K562 (cell line): Measurements from ENCODE around the gene TAMALIN. TPM values are rescaled to one million over a fixed set of nuclear protein-coding genes. Genes with fewer than 3 reads are reported as not detected.

Experiments used
- ARID4B ChIP-seq: sonication (generic); formaldehyde crosslinking; IDR thresholded peaks from 2 replicates; pipeline ENCODE4 v1.8.0; 2022; ENCODE audit warnings: mild to moderate bottlenecking, missing genetic modification reagents
- ATF3 ChIP-seq, 2 experiments: fragments of 450-650 bp in 1 of 2; sonication (generic) in 1 of 2; formaldehyde crosslinking in 1 of 2; IDR thresholded peaks in 1 of 2; conservative IDR thresholded peaks in 1 of 2; 2 replicates each; pipeline versions ENCODE4 v1.6.1 to v1.8.1; 2016 to 2023; ENCODE audit warnings: mild to moderate bottlenecking in 2 of 2, moderate library complexity in 2 of 2, inconsistent platforms in 1 of 2, missing genetic modification reagents in 1 of 2
- ATF6 ChIP-seq: sonication (generic); formaldehyde crosslinking; IDR thresholded peaks from 2 replicates; pipeline ENCODE4 v1.4.0; 2020; ENCODE audit warnings: mild to moderate bottlenecking, missing genetic modification reagents
- FOXJ3 ChIP-seq: sonication (generic); formaldehyde crosslinking; IDR thresholded peaks from 2 replicates; pipeline ENCODE4 v1.4.0; 2020; ENCODE audit warnings: mild to moderate bottlenecking, missing genetic modification reagents
- HNRNPLL ChIP-seq: fragments of 200-400 bp; formaldehyde crosslinking; IDR thresholded peaks from 2 replicates; pipeline ENCODE4 v1.6.1; 2017; ENCODE audit warnings: low read length, low read depth, mild to moderate bottlenecking; ENCODE audit not compliant: poor library complexity, severe bottlenecking
- IRF9 ChIP-seq: fragments of 450-650 bp; IDR thresholded peaks from 2 replicates; pipeline ENCODE4 v1.6.1; 2016; ENCODE audit warnings: missing biosample characterization, missing genetic modification characterization
- POLR2H ChIP-seq: IDR thresholded peaks from 2 replicates; pipeline ENCODE4 v1.6.1; 2016; ENCODE audit warnings: missing genetic modification characterization, low read depth, mild to moderate bottlenecking, control low read depth, missing compliant biosample characterization, moderate library complexity
- SNIP1 ChIP-seq: fragments of 450-650 bp; IDR thresholded peaks from 2 replicates; pipeline ENCODE4 v1.7.1; 2017; ENCODE audit warnings: low read depth, mild to moderate bottlenecking
- TCF15 ChIP-seq: fragments of 250-450 bp; sonication (Bioruptor Pico); IDR thresholded peaks from 2 replicates; pipeline ENCODE4 v1.8.0; 2022; ENCODE audit warnings: moderate library complexity, mild to moderate bottlenecking, inconsistent platforms
- THAP7 ChIP-seq: fragments of 250-450 bp; sonication (Bioruptor Pico); IDR thresholded peaks from 2 replicates; pipeline ENCODE4 v1.5.0; 2021
- USF1 ChIP-seq: sonication (generic); formaldehyde crosslinking; IDR thresholded peaks from 2 replicates; pipeline ENCODE4 v1.9.0; 2022; ENCODE audit warnings: mild to moderate bottlenecking, missing genetic modification reagents
- ZNF140 ChIP-seq: fragments of 250-450 bp; sonication (Bioruptor Pico); IDR thresholded peaks from 2 replicates; pipeline ENCODE4 v1.8.0; 2021; ENCODE audit warnings: moderate library complexity, mild to moderate bottlenecking, inconsistent platforms
- ZNF586 ChIP-seq: fragments of 450-650 bp; formaldehyde crosslinking; conservative IDR thresholded peaks from 2 replicates; pipeline ENCODE4 v1.4.0; 2020; ENCODE audit warnings: mild to moderate bottlenecking, moderate library complexity
- ZNF695 ChIP-seq: fragments of 450-650 bp; formaldehyde crosslinking; IDR thresholded peaks from 2 replicates; pipeline ENCODE4 v1.4.0; 2020; ENCODE audit warnings: mild to moderate bottlenecking, moderate library complexity
- polyA plus RNA-seq, 8 experiments: library from polyadenylated mRNA; depleted of rRNA in 4 of 8; stranded (reverse) in 5 of 8; unstranded in 3 of 8; fragments of >200 nt; fragmentation: Nextera tagmentation in 2 of 8; fragmentation: Illumina TruSeq in 1 of 8; extraction: Ambion mirVana in 2 of 8; extraction: Trizol in 1 of 8; gene quantifications; 2 replicates each; pipeline versions ENCODE4 v1.2.1 to v1.2.3, GENCODE V29; 2011 to 2014; ENCODE audit warnings: inconsistent platforms in 1 of 8, missing spikeins in 1 of 8
- total RNA-seq, 7 experiments: library from RNA; depleted of rRNA in 6 of 7; stranded (reverse); fragments of >200 nt in 6 of 7; fragmentation: Illumina TruSeq in 2 of 7; extraction: Trizol in 2 of 7; gene quantifications; 2 replicates each; pipeline versions ENCODE4 v1.2.1 to v1.2.3, GENCODE V29; 2011 to 2021; ENCODE audit warnings: low replicate concordance in 1 of 7

The TAMALIN gene
- total and polyA plus RNA-seq, 9 of the 15 experiments (the other 6 are each of a cell fraction or from before 2014, with no cell fraction given): 0.74 to 2.2 (median 1.5) TPM; not detected in 2

- TF ChIP-seq ATF3 (IDR thresholded peaks at IDR 0.05) (peak; percentile 42; the same call in 1 of the 2 replicates), ATF3 (CRISPR knock-in tag; conservative IDR thresholded peaks at IDR 0.05) (no peak), POLR2H (tag) (no peak), THAP7 (CRISPR knock-in tag) (no peak), SNIP1 (no peak), FOXJ3 (CRISPR knock-in tag) (no peak), ZNF695 (CRISPR knock-in tag) (no peak), IRF9 (tag) (no peak), HNRNPLL (no peak), USF1 (CRISPR knock-in tag) (no peak), TCF15 (no peak), ZNF586 (CRISPR knock-in tag) (no peak), ARID4B (CRISPR knock-in tag) (no peak), ATF6 (no peak), ZNF140 (CRISPR knock-in tag) (no peak)
Observed at GRCh38 chr12:51976376-51977160, 30.2 kb upstream of the TAMALIN start (continued).
